HuH-7.5 (cell line): Measurements from ENCODE around the gene PANK4.

Source experiments
- DNase-seq: peaks from one replicate; pipeline ENCODE4 v3.0.0; 2011; ENCODE audit warnings: low spot score

PANK4 gene

DNA sequence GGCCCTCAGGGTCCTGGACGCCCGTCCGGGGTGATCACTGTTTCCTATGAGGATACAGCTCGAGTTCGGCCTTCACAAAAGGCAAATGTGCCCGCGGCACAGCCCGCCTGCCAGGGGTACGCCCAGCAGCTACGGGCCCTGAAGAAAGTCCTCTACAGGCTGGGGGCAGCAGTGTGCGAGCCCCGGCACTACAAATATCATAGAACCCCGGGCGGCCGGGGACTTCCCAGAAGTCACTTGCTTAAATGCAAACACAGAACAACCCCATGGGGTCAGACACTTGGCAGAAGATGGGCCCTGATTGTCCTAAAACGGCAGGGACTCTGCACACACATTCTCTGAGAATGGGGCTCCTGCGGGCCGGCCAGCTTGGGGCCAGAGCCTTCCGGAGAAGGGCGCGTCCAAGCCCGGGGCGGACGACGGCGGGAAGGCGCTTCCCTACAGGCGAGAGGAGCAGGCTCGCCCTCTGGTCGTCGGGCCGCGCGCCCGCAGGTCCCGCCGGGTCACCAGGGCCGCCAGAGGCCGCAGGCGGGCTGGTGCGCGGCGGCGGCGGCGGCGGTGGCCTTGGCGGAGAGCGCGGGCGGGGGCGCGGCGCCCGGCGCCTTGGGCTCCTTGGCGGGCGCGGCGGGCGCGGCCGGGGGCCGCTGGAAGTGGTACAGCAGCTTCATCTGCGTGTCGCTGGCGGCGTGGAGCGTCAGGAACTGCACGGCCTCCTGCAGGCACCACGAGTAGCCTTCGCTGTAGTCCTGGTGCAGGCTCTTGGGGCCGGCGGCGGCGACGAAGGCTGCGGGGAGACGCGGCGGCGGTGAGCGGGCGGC is 2.8 kb upstream of the PANK4 start:
- DNase-seq = peak; percentile 83

DNA sequence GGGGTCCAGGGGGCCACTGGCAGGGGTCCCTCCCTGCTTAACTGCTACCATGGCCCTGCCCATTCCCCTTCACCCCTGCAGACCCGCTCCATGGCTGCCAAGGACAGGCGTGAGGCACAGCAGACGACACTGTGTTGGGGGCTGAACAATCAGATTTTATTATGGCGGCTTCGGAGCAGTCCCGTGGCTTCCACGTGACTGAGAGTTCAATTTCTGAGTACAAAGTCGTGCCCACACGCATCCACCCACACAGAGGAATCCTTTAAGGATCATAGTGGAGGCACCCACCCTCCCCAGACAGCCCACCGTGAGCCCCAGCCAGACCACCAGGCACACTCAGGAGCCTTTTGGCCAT is 2.2 kb upstream of the PANK4 start:
- DNase-seq = no peak

DNA sequence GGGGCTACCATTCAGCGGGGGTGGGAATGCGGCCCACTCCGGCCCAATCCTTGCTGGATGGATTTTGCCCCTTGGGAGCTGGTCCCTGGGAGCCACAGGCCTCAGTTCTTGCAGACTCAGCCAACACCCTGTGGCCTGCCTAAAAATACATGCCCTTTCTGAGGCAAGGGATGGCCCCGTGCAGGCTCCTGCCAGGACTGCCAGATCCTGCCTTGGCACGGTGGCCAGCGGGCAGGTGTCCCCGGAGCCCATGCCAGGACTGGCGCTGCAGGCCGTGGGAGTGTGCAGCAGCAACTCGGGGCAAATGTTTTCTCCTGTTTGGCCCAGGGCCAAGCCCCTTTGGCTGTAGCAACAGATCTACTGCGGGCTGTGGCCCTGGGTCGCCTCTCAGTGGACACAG is 1.6 kb upstream of the PANK4 start:
- no peak for DNase-seq

DNA sequence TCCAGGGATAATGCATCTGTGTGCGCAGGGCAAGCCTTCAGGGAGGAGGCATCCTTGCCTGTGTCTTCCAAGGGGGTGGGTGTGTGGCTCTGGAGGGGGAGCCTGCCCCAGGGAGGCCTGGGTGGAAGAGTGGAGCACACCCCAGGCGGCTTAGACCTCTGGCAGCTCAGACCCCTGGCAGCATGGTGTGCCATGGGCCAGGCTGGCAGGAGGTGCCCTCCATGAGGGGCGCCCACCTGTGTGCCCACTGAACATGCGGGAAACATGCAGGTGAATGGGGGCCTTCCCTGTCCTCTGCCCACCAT is 1.1 kb upstream of the PANK4 start:
- DNase-seq = no peak

DNA sequence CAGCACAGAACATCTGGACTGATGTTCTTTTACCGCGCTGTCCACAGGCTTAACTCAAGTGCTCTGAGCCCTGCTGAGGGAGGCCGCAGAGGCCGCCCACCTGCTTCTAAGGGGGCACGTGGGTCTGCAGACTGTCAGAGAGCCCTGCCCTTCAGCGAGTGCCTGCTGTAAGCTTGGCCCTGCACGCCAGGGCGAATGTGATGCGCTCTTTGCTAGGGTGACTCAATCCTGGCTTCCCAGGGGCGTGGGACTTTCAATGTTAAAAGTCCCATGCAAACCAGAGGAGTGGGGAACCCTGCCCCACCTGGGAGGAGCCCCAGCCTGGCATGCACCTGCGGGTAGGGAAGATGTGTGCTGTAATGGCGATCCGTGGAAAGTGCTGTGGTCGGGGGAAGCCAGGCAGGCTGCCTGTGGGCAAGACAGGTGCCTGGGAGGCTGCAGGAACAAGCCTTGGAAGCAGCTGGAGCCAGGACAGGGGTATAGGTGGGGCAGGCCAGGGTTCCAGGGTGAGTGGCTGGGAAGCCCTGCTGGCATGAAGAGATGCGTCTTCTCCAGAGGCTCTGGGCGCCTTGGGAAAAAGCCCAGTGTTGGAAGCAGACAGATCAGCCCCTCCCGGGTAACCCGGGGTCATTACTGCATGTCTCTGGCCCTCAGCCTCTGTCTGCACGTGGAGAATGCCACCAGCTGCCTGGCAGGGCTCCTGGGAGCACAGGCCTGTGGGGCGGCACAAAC is 594 bp upstream of the PANK4 start:
- DNase-seq = no peak

DNA sequence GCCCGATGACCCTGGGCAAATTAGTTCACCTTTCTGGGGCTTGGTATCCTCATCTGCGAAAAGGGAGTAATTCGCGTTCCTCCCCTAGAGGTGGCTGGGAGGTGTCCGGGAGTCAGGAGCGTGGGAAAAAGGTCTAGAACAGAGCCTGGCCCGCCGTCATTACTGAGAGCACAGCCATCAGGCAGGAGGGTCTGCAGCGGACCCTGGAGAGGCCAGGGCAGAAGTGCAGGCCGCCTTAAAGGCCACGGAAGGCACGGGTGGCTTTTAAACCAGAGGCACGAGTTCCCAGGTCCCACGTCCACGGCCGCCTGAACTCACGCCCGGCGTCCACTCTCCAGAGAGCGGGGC is 850 bp downstream of the PANK4 start:
- DNase-seq = no peak

DNA sequence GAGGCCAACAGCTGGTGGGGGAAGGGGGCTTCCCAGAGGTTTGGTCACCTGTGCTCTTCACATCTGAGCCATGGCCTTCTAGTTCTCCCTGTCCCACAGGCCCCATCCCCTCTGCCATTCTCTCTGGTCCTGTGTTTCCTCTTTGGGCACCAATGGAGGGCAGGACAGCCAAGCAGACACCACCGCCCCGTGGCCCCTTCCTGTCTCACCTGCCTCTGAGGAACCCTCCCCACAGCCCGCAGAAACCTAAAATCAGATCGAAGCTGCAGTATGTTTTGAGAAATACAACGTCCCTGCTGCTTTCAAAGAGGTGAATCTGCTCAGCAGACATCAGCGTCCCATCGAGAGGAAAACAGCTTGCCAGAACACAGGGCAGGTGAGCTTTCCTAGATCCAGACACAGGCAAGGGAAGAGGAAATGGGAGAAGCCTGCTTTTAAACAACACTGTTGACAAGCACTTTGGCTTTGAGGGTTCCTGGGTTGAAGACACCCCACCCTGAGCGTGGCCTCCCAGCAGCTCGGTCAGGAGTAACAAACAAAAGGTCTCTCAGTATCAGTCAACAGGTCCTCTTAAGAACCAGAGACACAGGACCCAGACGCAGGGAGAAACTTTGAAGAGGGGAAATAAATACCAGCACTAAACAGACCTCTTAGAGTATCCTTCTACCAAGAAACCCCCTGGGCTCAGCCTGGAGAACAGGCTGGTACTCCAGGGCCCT is 2.3 kb downstream of the PANK4 start:
- DNase-seq = no peak

DNA sequence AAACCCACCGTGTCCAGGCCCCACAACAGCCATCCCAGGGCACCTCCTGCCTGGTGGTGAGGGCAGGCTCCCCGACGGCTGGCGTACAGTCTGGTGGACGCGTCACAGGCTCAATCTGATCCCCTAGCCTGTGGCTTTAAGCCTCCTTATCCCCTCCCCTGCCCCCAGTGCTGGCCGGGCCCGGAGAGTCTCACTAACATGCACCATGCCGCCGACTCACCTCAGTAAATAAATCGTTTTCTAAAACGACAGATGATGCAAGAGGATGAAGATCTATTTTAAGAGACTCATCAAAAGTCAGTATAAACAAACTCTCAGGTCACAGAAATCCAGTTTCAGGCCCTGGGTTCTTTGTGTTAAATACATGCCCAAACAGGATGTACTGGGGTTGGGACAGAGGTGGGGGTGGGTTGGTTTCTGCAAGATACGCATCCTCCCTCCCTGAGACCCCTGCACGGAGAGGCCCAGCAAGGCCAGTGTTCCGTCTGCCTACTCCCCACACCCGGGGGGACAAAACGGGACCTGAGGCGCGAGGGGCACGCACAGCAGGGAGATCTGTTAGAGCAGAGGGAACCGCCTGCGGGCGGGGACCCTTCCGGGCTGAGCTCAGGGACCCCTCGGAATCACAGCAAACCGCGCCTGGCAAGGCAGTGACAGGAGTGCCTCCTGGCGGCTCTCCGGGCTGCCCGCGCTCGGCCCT is 3.1 kb downstream of the PANK4 start:
- no peak for DNase-seq

DNA sequence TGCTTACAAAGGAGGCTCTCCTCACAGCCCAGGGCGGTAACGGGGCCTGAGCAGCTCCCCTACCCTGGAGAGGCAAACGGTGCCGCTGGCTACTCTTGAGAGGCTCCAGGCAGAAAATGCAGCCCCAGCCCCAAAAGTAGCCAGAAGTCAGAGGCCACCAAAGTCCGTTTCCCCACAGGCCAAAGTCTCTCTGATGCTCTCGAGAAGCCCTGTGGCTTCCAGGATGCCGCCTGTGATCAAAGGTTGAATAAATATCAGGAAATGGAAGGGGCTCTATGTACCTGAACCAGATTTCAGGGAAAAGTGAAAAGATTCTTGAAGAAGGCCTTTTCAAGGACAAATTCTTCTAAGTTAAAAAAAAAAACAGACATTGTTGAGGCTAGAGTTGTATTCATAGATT is 4.2 kb downstream of the PANK4 start:
- no peak for DNase-seq

DNA sequence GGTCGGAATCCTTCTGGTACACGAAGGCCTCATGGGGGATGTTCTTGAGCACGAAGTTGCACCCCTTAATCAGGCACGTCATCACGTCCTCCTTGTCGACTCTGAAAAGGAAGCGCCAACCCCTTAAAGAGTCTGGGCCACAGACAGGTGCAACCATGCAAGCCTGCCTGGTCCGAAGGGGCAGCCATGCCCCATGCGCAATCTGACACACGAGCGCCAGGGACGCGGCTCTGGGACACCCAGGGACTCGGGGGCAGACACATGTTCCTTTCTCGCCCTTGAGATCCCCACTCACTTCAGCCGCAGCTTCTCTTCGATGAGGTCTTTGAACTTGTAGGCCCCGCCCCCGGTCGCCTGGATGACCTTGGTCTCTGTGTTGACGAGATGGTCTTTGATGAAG is 5.6 kb downstream of the PANK4 start:
- DNase-seq = no peak

DNA sequence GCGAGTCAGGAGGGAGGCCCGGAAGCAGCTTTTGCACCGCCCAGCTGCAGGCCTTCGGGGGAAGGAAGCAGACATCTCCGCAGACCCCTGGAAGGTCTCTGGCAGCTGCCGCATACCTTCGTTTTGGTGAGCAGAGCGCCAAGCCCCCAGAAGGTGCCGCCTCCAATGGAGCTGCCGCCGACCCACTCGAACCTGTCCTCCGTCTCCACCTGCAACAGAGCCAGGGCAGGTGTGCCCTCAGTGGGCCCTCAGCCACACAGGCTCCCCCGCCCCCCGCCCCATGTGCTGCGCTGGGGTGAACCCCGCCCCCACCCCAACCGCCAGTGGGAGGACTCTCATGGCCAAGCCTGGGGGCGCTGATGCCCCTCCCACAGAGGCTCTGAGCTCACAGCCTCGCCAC is 6.2 kb downstream of the PANK4 start:
- no peak for DNase-seq

DNA sequence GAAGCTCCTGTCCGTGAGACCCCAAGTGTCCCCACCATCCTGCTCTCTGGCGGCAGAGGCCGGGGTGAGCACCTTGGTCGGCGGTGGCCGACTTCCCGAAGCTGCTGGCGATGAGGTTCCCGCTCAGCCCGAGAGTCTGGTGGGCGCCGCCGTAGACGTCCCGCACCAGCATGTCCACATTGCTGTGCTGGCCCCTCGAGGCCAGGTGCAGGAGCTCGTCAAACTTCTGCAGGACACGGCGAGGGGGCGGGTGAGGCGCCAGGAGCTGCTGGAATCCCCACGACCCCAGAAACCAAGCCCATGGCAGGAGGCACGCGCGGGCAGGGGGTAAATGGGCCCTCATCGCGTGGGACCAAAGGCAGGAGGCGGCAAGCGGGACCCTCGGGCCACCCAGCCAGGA is 6.7 kb downstream of the PANK4 start:
- DNase-seq = no peak

DNA sequence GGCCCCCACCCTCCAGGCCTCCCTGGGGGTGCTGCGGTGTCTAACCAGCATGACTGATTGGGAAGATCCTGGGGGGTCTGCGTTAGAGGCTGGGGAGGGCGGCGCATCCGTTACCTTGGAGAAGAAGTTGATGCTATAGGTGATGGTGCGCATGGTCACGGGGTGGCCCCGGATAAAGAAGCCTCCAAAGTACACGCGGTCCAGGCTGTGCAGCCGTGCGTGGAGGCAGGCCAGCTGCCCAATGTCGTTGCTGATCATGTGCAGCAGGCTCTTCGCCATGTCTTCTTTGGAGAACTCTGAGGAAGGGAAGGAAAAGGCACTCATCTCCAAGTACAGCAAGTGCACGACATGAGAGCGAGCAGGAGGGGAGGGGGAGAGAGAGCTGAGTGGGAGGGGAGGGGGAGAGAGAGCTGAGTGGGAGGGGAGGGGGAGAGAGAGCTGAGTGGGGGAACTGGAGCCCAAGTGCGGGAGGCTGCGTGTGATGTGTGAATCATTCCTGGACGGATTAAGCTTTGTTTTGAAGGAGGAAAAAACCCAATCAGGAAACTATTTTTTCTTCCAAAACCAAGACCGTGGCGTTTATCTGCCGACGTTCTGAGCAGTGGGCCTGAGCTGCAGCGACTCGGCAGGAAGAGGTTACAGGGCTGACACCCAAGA is 7.2 kb downstream of the PANK4 start:
- no peak for DNase-seq

DNA sequence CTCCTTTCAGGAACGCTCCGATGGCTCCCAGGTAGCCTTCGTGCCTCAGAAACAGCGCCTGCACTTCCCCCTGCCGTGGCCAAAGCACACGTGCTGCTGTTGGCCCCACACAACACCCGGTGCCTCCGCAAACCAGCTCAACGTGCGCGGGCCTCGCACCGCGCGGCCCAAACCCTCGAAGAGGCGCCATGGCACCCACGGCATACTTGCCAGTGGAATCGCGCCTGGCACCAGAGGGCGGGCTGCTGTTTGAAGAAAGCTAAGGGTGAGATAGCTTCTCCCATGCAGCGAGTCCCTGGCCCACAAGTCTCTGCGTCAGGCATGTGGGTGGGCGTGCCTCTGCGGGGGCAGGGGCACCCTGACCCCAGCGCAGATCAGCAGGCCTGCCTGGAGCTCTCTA is 7.9 kb downstream of the PANK4 start:
- no peak for DNase-seq

DNA sequence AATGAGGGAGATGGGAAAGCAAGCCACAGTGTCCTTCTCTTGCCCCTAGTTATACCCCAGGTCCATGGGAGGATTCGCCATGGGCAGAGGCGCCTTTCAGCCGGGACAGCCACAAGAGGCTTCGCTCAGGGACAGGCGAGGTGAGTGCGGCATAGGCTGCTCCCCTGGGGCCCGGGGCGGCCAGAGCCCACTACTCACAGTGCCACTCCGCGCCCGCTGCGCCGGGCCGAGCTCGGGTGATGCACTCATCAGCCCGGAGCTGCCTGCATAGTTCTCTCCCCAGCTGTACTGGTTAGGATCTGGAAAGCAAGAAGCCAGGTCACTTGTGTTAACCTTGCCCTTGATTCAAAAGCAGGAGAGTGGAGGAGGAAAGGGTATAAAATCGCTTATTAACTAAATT is 8.4 kb downstream of the PANK4 start:
- DNase-seq = no peak

DNA sequence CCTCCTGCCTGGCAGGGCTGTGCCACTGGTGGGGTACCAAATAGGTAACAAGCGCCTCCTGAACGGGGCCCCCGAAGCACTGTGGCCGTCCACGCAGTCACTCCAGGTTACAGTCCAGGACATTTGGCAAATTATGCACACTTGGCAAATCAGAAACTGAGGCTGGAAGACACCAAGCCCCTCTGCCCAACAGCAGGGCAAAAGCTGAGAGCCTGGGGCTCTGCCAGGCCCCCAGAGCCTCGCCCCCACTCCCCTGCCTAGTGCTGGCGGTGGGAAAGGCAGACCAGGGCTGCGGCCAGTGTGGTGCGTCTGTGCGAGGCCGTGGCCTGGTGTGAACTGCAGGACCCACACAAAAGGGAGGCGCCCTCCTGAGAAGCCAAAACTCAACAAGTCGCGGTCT is 9.4 kb downstream of the PANK4 start:
- no peak for DNase-seq

DNA sequence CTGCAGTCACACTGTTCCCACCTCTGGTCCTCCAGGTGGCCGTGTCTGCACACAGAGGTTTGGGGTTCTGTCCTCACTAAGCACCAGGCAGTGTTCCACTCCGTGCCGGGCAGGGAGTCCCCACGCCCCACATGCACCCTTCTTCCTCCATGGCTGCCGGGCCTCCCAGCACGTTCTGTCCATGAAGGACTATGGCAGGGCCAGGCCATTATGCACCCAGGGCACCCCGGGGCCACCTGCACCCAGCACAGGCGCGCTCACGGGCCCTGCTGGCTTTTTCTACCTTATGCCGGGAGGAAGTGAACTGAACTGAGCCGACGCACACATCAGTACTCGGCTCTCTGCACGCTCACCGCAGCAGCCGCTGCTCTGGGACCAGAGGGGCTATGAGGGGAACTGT is 10.3 kb downstream of the PANK4 start:
- no peak for DNase-seq

DNA sequence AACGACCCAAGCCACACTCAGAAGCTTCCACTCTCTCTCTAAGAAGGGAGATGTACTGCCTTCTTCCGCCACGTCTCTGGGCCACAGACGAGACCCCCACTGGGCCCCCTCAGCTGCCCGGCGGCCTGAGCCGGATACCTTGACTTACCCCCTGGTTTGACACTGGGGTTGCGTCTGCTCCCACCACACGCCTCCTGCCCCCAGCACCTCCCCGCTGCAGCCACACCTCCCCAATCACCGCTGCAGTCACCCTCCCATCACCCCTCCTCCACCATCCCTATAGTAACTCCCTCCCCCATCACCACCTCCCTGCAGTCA is 10.7 kb downstream of the PANK4 start:
- no peak for DNase-seq

DNA sequence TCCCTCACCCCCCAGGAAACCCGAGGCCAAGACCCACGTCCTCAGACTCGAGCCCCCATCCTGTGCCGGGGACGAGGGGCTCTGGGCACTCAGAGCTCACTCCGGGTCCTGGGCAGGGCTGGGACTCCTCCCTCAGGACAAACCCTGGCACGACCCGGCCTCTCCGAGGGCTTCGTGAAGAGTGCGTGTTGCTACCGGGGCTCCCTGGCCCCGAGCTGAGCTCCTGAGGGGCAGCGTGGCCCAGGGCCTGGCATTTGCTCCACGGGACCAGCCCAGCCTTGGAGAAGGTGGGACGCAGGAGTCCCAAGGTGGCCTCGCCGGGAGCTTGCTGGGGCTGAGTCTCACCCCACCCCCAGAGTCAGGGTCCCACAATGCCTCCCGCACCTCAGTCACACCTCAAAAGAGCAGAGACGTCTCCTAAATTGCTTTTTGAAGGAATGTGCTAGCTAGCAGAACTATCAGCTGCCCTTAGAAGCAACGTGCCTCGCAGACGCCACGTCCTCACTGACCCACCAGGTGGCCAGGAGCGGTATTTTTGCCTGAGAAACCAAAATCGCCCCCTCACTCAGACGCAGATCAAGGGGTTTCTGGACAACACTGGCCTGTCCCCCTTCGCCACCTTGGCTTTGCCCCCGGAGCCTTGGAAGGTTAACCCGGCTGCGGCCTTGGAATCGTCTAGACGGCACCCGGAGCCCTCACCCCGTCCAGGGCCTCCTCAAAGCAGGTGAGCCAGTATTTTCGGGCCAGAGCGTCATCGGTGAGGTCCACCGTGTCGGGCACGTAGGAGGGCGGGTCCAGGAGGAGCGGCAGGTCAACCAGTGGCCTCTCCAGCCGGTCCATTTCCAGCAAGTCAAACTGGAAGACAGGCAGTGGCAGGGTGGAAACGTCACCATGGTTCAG is 11.3 kb downstream of the PANK4 start:
- DNase-seq = no peak

DNA sequence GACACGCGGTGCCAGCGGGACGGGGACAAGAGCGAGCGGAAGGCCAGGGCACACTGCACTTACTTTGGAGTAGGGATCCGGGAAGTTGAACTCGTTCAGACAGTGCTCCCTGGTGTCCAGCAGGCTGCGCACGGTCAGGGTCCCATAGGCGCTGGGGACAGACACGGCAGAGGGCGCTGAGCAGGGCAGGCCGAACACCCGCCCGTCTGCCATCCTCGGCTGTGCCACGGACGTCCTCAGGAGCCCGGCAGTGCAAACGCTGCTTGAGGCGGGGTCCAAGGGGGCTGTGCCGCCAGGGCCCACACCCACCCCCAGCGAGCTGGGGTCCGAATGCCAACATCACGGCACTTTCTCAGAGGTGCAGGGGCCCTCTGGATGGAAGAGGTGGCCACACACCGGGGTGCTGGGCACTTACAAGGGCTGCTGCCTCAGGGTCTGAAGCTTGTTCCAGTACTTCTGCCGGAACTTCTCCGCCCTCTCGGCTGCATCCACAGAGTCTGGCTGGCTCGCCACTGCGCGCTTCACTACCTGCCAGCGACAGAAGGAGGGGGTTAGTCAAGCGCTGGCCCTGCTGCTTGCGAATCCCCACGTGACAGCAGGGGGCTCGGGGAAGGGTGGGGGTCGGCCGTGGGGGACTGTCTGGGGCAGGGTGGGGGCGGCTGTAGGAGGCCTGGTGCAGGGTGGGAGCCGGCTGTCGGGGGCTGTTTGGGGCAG is 12.3 kb downstream of the PANK4 start:
- DNase-seq = no peak

DNA sequence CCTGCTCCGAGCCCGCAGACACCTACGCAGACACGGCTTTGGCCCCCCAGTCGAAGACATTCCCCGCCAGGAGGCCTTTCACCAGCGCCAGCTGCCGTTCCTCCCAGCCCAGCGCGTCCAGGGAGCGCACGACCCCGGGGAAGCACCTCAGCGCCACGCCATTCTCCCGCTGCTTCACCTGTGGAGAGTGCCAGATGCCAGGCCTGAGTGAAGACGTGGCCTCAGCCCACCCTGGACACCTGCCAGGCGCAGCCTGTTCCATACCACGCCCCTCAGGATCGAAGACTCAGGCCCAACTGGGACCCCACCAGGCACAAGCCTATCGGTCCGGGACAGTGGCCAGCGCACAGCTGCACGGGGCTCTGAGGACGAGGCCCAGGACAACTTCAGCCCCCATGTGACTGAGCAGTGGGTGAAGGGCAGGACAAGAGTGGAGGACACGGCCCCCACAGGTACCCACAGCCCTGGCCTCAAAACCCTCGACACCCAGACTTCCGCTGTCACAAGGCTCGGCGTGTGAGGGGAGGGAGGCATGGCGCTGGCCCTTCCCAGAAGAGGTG is 13.5 kb downstream of the PANK4 start:
- no peak for DNase-seq
